ENCODE measurements around the gene ENOPH1. TPM values are rescaled to one million over a fixed set of nuclear protein-coding genes. Genes with fewer than 3 reads are reported as not detected.

ENOPH1 gene
- polyA plus RNA-seq, 1 donor (not counting 4 experiments of a cell fraction or from before 2014, with no cell fraction given) = 29.4 TPM

GRCh38 chr4:82437285-82438005 is 7.1 kb downstream of the ENOPH1 start:
- Histone ChIP-seq H3K9me1 (ENCODE audit: control insufficient read depth, extremely low read depth, insufficient read depth, low read length) (peaks cover 2% of the 10 kb centered on the region), H3K79me2 (ENCODE audit: control insufficient read depth, insufficient read depth, low read length) (peaks cover 92% of the 10 kb centered on the region), H4K20me1 (ENCODE audit: control insufficient read depth, extremely low read depth, insufficient read depth, low read length) (no peaks in the 10 kb centered on the region), H3K36me3 (ENCODE audit: control insufficient read depth in 2 of 2, extremely low read depth in 1 of 2, insufficient read depth in 2 of 2, low read length in 2 of 2) (peaks cover 3 to 18% of the 10 kb centered on the region in 2 experiments), H3K27ac (ENCODE audit: control insufficient read depth, insufficient read depth, low read length) (peak overlapping the region; percentile 66), H3K4me1 (ENCODE audit: control insufficient read depth, extremely low read depth, insufficient read depth, low read length) (peaks cover 30% of the 10 kb centered on the region), H3K9me3 (ENCODE audit: control insufficient read depth, low read depth, low read length) (no peaks in the 10 kb centered on the region), H3K4me3 (ENCODE audit: control insufficient read depth in 2 of 3, extremely low read depth in 1 of 3, insufficient read depth in 2 of 3, low read depth in 1 of 3, low read length in 3 of 3) (peak overlapping the region in 2 of 3 experiments; percentile 34 to 49), H2AFZ (ENCODE audit: control insufficient read depth, low read length) (no peak overlapping the region), H3K27me3 (ENCODE audit: control insufficient read depth, extremely low read depth, insufficient read depth, low read length) (no peaks in the 10 kb centered on the region), H3K9ac (ENCODE audit: control insufficient read depth, extremely low read depth, insufficient read depth, low read length) (peak overlapping the region; percentile 42), H3K4me2 (ENCODE audit: control insufficient read depth, extremely low read depth, insufficient read depth, low read depth, low read length) (peak overlapping the region; percentile 84)
- dilution Hi-C loops (cut with MboI; ENCODE audit: extremely low pct_ligation_motif_present, low sequenced_read_pairs) = no loop called here
- peak; percentile 97 for FAIRE-seq
- TF ChIP-seq EZH2 (IDR thresholded peaks at IDR 0.05; ENCODE audit: low read length) = no peak
- DNase-seq (ENCODE audit: low read depth, low spot score) = peak; percentile 78

GRCh38 chr4:82439088-82439487 is 8.7 kb downstream of the ENOPH1 start:
- FAIRE-seq (no peak), DNase-seq (ENCODE audit: low read depth, low spot score) (no peak)
- TF ChIP-seq EZH2 (IDR thresholded peaks at IDR 0.05; ENCODE audit: low read length) = no peak
- TF ChIP-seq, protein P1, sequence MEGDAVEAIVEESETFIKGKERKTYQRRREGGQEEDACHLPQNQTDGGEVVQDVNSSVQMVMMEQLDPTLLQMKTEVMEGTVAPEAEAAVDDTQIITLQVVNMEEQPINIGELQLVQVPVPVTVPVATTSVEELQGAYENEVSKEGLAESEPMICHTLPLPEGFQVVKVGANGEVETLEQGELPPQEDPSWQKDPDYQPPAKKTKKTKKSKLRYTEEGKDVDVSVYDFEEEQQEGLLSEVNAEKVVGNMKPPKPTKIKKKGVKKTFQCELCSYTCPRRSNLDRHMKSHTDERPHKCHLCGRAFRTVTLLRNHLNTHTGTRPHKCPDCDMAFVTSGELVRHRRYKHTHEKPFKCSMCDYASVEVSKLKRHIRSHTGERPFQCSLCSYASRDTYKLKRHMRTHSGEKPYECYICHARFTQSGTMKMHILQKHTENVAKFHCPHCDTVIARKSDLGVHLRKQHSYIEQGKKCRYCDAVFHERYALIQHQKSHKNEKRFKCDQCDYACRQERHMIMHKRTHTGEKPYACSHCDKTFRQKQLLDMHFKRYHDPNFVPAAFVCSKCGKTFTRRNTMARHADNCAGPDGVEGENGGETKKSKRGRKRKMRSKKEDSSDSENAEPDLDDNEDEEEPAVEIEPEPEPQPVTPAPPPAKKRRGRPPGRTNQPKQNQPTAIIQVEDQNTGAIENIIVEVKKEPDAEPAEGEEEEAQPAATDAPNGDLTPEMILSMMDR (optimal IDR thresholded peaks at IDR 0.05 in 1 of 3, IDR thresholded peaks at IDR 0.05 in 1 of 3, conservative IDR thresholded peaks at IDR 0.05 in 1 of 3; ENCODE audit: extremely low read depth in 1 of 3, insufficient read depth in 2 of 3, low read length in 3 of 3) = no peak
- dilution Hi-C loops (cut with MboI; ENCODE audit: extremely low pct_ligation_motif_present, low sequenced_read_pairs) = no loop called here
- Histone ChIP-seq H3K27me3 (ENCODE audit: control insufficient read depth, extremely low read depth, insufficient read depth, low read length) (no peaks in the 10 kb centered on the region), H3K36me3 (ENCODE audit: control insufficient read depth in 2 of 2, extremely low read depth in 1 of 2, insufficient read depth in 2 of 2, low read length in 2 of 2) (peaks cover 3 to 14% of the 10 kb centered on the region in 2 experiments), H3K27ac (ENCODE audit: control insufficient read depth, insufficient read depth, low read length) (no peak overlapping the region), H3K79me2 (ENCODE audit: control insufficient read depth, insufficient read depth, low read length) (peaks cover 90% of the 10 kb centered on the region), H3K9me1 (ENCODE audit: control insufficient read depth, extremely low read depth, insufficient read depth, low read length) (peaks cover 2% of the 10 kb centered on the region), H4K20me1 (ENCODE audit: control insufficient read depth, extremely low read depth, insufficient read depth, low read length) (no peaks in the 10 kb centered on the region), H3K9me3 (ENCODE audit: control insufficient read depth, low read depth, low read length) (no peaks in the 10 kb centered on the region), H3K4me3 (ENCODE audit: control insufficient read depth in 2 of 3, extremely low read depth in 1 of 3, insufficient read depth in 2 of 3, low read depth in 1 of 3, low read length in 3 of 3) (no peak overlapping the region), H3K9ac (ENCODE audit: control insufficient read depth, extremely low read depth, insufficient read depth, low read length) (no peak overlapping the region), H3K4me1 (ENCODE audit: control insufficient read depth, extremely low read depth, insufficient read depth, low read length) (peaks cover 19% of the 10 kb centered on the region), H3K4me2 (ENCODE audit: control insufficient read depth, extremely low read depth, insufficient read depth, low read depth, low read length) (no peak overlapping the region), H2AFZ (ENCODE audit: control insufficient read depth, low read length) (no peak overlapping the region)
